Globus pallidus (tissue), 1 donor: ENCODE measurements around the gene AGK.
A peak's percentile ranks its signal among the peaks of the same experiment; 100 is the strongest.

Experiments used
- DNase-seq: peaks from one replicate; pipeline ENCODE4 v3.0.0-alpha.2; 2015; ENCODE audit warnings: low spot score

Gene AGK

DNA sequence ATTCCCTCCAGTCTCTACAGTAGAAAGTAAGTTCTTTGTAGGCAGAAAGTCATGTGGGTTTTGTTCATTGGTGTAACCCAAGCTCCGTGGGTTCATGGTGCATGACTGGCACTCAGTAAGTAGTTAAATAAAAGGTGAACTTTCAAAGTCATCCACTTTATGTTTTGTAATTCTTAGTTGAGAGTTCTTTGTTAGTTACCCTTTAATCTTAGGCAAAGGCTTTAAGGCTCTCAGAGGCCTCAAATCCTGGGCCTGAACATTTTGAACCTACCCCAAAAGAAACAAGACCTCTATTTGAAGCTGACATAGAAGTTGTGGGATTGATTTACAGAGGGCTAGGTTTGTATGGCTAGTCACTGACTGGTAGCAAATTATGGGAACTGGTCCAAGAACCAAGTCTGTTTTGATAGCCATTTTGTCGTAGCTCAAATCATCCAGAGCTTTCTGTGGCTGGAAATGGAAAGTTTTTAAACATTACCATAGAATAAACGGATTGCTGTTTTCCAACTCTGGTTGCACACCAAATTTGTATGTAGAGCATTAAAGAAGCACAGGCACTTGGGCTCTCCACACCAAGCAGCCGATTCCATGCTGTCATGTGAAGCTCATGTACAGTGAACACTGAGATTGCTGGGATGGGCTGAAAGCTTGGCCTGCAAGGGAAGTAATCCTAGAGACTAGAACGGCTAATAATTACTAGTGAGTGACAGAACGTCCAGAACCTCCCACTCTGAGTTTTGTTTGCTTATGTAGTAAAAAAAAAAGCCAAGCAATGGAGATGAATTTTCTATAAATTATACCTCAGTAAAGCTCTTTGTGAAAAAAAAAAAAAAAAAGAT lies 97.3 kb downstream of the AGK start:
- no peak for DNase-seq

DNA sequence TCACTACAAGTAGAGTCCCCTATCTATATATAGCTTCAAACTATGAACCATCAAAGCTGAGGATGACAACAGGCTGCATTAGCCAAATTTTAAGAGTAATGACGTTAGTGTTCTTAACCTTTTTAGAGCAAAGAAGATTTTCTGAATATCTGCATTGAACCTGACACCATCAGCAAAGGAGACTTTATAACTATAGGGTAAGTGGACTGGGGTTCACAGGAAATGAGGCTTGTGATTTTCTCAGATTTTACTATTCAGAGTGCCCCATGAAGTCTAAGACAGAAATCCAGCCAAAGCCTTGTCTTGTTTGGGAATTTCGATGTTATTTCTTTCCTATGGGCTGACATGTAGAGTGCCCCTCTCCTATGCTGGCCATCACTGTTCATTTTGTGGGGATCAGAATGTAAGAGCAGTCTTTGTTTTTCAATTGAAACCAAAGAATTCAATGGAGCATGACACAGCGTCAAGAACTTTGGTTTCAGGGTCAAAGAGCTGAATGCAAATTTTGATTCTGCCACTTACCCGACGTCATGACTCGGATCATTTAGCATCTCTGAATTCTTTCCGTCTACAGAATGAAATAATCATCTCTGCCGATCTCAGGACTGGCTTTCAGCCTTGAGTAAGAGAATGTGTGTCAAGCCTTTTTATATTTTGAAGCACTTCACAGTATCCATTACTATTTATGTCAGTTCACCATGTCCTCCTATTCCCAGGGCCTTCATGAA lies 98.1 kb downstream of the AGK start:
- DNase-seq: no peak

DNA sequence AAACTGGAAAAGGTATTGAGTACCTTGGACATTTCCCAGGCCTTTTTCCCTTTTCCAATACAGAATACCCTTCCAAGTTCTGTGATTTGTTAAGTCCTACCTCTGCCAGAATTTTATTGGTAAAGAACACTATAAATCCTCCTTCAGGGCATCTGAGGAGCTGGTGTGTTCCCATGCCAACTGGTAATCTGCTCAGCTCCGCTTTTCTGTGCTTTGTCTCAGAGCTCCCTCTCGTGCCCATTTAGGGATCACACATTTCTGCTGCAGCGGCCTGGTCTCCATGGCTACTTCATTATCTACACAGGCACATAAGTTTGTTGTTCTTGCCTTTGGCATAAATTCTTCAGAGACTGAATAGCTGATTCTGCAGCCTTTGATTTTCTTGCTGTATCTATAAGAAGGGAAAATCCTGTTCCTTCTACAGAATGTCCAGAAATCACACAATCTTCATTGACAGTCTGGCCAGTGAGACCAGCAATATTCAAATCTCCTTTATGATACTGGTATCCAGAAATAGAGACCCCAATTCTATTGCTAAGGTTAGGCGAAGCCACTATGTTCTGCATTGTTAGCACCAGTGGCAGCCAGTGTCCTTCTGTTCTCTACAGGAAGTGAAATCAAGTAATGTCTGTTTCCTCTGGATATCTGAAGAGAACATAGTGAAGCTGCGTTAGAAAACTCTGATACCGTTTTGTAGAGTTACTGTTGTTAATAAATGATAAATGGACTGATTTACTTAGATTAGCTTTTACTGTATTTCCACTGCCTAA lies 98.8 kb downstream of the AGK start:
- peak; percentile 86 for DNase-seq

GRCh38 chr7:141651417-141651816 lies 100.2 kb downstream of the AGK start:
- DNase-seq: no peak

DNA sequence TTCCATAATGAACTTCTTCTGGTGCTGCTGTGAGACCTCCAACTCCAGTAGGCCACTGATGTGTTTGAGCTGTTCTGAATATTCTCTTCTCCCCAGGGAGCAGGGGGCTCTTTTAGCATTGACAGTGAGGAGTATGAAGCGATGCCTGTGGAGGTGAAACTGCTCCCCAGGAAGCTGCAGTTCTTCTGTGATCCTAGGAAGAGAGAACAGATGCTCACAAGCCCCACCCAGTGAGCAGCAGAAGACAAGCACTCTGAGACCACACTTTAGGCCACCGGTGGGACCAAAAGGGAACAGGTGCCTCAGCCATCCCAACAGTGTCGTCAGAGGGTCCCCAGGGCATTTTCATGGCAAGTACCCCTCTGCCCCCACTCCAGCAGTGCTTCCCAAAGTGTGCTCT lies 101.5 kb downstream of the AGK start:
- no peak for DNase-seq

DNA sequence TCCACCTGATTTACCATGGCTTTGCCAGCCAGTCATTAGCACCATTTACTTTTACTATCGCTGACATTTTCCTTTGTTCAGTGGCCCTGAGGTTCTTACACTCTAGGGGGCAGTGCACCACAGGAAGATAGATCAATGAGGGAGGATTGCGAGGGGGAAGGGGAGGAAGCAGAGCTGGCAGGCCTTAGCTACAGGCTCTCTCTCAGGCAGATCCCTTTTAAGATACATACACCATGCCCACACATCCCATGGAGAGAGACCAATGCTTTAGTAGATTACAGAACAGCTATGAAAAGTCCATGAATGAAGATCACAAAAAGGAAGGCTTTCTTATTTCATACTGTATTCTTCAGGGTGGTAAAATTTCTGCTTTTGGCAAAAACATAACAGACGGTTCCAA lies 103.3 kb downstream of the AGK start:
- peak; percentile 87 for DNase-seq

- DNase-seq: no peak
Measured at GRCh38 chr7:141659501-141659900, 108.3 kb downstream of the AGK start.

- peak; percentile 70 for DNase-seq
Measured at GRCh38 chr7:141660259-141660658, 109.0 kb downstream of the AGK start.

DNA sequence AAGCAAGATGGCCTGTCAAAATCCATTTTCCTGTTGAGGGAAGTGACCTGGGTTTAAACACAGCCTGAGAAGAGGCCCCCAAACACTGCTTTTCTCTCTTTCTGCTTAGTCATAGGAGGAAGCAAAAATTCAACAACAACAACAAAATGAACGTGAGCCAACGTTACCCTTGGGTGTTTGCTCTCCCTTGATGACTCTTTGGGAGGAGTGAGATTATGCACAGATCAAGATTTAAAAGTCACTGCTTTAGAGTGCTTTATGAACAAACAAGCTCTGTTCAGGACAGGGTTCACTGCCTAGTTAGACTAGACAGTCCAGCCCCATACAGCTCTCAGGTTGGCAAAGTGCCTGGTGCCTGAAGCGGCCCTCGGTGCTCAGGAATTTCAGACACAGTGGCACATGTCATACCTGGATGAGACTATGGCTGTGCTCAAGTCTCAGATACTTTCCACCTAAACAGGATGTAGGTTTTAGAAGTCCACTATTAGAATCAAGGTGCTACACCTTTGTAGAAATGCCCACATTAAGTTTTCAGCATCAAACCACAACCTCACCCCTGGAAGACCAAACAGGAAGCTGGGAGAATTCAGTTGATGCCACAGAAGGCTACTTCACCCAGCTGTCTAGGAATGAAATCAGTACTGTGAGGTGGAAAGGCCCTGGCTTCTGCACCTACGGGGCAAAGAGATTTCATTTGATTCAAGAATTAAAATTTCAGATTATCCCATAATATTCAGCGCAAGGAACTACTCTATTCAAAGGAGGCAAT lies 112.1 kb downstream of the AGK start:
- DNase-seq: no peak

GRCh38 chr7:141664450-141664849 lies 113.2 kb downstream of the AGK start:
- DNase-seq: no peak

DNA sequence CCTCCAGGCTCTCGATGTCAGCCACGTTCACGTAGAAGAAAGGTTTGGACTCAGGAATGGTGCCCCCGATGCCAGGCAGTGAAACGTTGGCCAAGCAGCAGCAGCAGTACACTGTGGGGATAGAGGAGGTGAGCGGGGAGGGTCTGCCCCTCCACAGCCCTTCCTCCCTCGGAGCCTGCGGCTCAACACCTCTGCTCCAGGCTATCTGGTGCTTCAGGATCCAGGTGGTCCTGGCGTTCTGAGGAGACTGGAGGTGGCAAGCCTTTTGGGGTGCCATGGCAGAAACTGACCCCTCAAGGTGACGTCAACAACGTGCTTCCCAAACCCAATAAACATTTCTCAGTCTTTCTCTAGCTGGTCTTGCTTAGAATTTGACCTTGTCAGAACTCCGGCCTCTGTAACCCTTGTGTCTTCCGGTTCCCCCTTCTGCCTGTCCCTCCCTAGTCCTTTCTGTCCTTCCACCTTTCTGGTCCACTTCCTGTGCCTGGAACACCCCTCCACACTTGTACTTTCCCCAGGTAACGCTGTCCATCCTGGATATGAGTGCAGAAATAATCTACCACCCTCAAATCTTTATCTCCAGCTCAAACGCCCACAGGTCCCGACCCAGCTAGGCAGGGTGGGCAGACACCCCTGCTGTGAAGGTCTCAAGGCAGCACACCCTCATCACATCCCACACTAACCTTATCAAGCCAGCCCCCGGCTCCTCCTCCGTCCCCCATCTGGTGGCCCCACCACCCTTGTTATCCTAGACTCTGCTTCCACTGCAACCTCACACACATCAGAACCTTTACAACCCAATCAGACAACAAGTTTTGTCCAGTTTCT lies 114.2 kb downstream of the AGK start:
- no peak for DNase-seq

- DNase-seq: no peak
Measured at GRCh38 chr7:141666071-141666470, 114.9 kb downstream of the AGK start.

DNA sequence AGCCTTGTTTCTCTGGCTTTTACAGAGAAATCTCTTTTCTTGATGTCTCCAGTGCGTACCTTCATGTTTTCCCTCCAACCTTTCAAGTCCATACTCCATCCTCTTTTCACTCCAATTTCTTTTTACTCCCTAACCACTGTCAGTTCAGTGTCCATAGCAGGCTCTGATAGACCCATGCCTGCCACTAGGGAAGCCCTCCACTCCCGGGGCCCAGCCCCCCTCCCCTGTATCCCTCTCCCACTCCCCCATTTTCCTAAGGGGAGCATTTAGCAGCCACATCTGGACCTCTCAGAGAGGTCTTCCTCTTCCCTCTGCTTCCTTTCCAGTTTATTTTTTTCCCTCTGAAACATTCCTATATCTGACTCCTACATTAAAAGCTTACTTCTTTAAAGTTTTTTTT lies 117.6 kb downstream of the AGK start:
- DNase-seq: no peak

DNA sequence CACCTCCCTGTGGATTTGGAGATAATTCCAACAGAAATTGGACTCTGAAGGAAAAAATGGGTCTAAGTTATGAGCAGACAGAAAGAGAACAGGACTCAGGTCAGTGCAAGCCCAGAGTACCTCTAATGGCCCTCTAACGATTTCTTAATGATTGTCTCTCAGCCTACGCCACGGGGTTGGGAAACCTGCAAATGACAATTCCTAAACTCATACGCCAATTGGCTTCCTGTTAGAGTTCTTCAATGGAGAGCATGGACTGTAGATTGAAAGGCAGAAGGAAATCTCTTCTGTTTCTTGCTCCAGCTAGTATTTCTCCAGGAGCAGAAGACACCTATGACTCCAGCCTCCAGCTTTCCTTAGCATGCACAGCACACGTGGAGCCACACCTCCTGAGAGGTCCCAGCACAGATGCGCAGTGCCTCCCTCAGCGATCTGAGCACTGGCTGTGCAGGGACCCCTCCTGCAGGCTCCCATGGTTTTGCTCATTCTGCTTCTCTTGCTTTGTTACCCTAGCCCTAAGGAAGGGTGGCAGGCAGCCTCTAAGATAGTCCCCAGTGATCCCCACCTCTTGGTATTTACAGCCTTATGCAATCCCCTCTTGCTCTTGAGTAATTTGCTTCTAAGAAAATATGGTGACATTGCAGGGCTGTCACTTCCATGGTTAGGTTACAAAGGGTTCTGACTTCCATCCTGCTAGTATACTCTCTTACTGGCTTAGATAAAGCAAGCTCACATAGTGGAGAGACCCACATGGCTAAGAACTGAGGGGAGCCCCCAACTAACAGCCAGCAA lies 120.7 kb downstream of the AGK start:
- no peak for DNase-seq

GRCh38 chr7:141673346-141673745 lies 122.1 kb downstream of the AGK start:
- no peak for DNase-seq

GRCh38 chr7:141674171-141674671 lies 123.0 kb downstream of the AGK start:
- no peak for DNase-seq

DNA sequence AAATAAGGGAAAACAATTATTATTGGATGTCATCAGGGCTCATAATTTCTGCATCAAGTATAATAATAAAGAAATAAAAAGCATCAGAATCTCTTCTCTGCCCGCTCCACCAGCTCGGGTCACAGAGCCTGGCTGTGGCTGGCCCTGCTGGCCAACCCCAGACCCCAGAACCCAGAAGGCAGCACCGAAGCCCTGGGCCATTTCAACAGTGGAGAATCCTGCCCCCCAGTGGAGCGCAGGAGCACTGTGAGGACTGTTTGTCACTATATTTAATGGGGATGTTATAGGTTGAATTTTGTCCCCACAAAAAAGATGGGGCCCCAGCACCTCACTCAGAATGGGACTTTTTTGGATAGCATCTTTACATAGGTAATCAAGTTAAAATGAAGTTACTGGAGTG lies 123.5 kb downstream of the AGK start:
- DNase-seq: no peak

- DNase-seq: no peak
Measured at GRCh38 chr7:141675436-141676215, 124.4 kb downstream of the AGK start.

GRCh38 chr7:141676618-141677017 lies 125.4 kb downstream of the AGK start:
- DNase-seq: no peak
